CD8-positive, alpha-beta memory T cell (primary cell): ENCODE data around the gene LILRB1. TPM values are rescaled to one million over a fixed set of nuclear protein-coding genes. Genes with fewer than 3 reads are reported as not detected.

Experiments
- CTCF ChIA-PET: fragments of 350-600 bp; sonication (Branson Sonifier 250); formaldehyde crosslinking; loops from one replicate; lab custom pipeline; 2021; ENCODE audit warnings: antibody characterized with exemption; lab: Charles Lee
- POLR2A ChIA-PET: fragments of 350-600 bp; sonication (Branson Sonifier 250); formaldehyde crosslinking; loops from one replicate; lab custom pipeline; 2021; ENCODE audit warnings: antibody characterized with exemption; lab: Charles Lee
- DNase-seq, 5 donors: peaks; one replicate each; pipeline versions ENCODE4 v3.0.0 to v3.0.0-alpha.2; 2020 to 2022; ENCODE audit warnings: mixed read lengths in 1 of 5
- H3K27ac ChIP-seq: one replicate; pipeline ENCODE4 v1.7.0; 2013; ENCODE audit warnings: low read depth, mild to moderate bottlenecking, low read length, moderate library complexity
- H3K27me3 ChIP-seq: 2 replicates; pipeline ENCODE4 v1.7.0; 2013; ENCODE audit warnings: low read length, mild to moderate bottlenecking; ENCODE audit not compliant: insufficient read depth, poor library complexity, severe bottlenecking
- H3K36me3 ChIP-seq: 2 replicates; pipeline ENCODE4 v1.7.0; 2013; ENCODE audit warnings: mild to moderate bottlenecking, low read length, moderate library complexity; ENCODE audit not compliant: insufficient read depth
- H3K4me1 ChIP-seq: 2 replicates; pipeline ENCODE4 v1.7.0; 2013; ENCODE audit warnings: mild to moderate bottlenecking, low read length, moderate library complexity; ENCODE audit not compliant: insufficient read depth
- H3K4me3 ChIP-seq: 2 replicates; pipeline ENCODE4 v1.7.0; 2013; ENCODE audit warnings: mild to moderate bottlenecking, low read length
- H3K9me3 ChIP-seq: 2 replicates; pipeline ENCODE4 v1.7.0; 2013; ENCODE audit warnings: mild to moderate bottlenecking, low read length
- H3K27ac Mint-ChIP-seq, 8 donors: one replicate each; pipeline ENCODE4 v1.8.0; 2020 to 2021; ENCODE audit warnings: mixed read lengths in 8 of 8, mild to moderate bottlenecking in 6 of 8, inconsistent platforms in 3 of 8, moderate library complexity in 3 of 8
- H3K27me3 Mint-ChIP-seq, 2 donors: one replicate each; pipeline ENCODE4 v1.8.0; 2020 to 2021; ENCODE audit warnings: mixed read lengths in 2 of 2, mild to moderate bottlenecking in 1 of 2, moderate library complexity in 1 of 2
- H3K36me3 Mint-ChIP-seq, 3 donors: one replicate each; pipeline ENCODE4 v1.8.0; 2020 to 2021; ENCODE audit warnings: mixed read lengths in 3 of 3, inconsistent platforms in 1 of 3, mild to moderate bottlenecking in 1 of 3
- H3K4me1 Mint-ChIP-seq, 3 donors: one replicate each; pipeline ENCODE4 v1.8.0; 2020 to 2021; ENCODE audit warnings: mixed read lengths in 3 of 3, inconsistent platforms in 1 of 3, mild to moderate bottlenecking in 1 of 3
- H3K4me3 Mint-ChIP-seq, 7 donors: one replicate each; pipeline ENCODE4 v1.8.0; 2020 to 2021; ENCODE audit warnings: mixed read lengths in 7 of 7, mild to moderate bottlenecking in 6 of 7, moderate library complexity in 4 of 7, inconsistent platforms in 2 of 7
- H3K9me3 Mint-ChIP-seq, 5 donors: one replicate each; pipeline ENCODE4 v1.8.0; 2020 to 2022; ENCODE audit warnings: mixed read lengths in 5 of 5, mild to moderate bottlenecking in 3 of 5, moderate library complexity in 2 of 5, inconsistent platforms in 1 of 5
- polyA plus RNA-seq: library from polyadenylated mRNA; unstranded; fragments of 300-500 nt; fragmentation: Illumina TruSeq; gene quantifications from one replicate; pipeline ENCODE4 v1.2.3, GENCODE V29; 2021
- total RNA-seq, 2 experiments: library from RNA; stranded (reverse); gene quantifications; one replicate each; pipeline ENCODE4 v1.2.3, GENCODE V29; 2021

The LILRB1 gene
- total and polyA plus RNA-seq, 3 experiments from 2014 or later, result 1.0 to 3.9 (median 1.3) TPM

- POLR2A ChIA-PET, result no interaction called here
- no peaks in the 10 kb centered on the region for H3K4me1 Mint-ChIP-seq
- DNase-seq, result no peak
- no peak overlapping the region for H3K27ac Mint-ChIP-seq
- Histone ChIP-seq H3K4me1 (no peaks in the 10 kb centered on the region), H3K27ac (no peak overlapping the region), H3K9me3 (no peaks in the 10 kb centered on the region), H3K4me3 (no peak overlapping the region), H3K27me3 (no peaks in the 10 kb centered on the region), H3K36me3 (no peaks in the 10 kb centered on the region)
- CTCF ChIA-PET, result no interaction called here
- peaks cover 16 to 42% of the 10 kb centered on the region in 2 donors for H3K27me3 Mint-ChIP-seq
- peaks cover 0 to 5% (median under 1%) of the 10 kb centered on the region in 5 donors for H3K9me3 Mint-ChIP-seq
- H3K36me3 Mint-ChIP-seq, result no peaks in the 10 kb centered on the region
- H3K4me3 Mint-ChIP-seq, result no peak overlapping the region
These were observed 30.7 kb downstream of the LILRB1 start for GRCh38 chr19:54660964-54661363.

- Mint-ChIP-seq H3K4me3 (no peak overlapping the region), H3K9me3 (peaks cover 0 to 6% (median 3%) of the 10 kb centered on the region in 5 donors), H3K36me3 (no peaks in the 10 kb centered on the region), H3K27me3 (peaks cover 16 to 38% of the 10 kb centered on the region in 2 donors), H3K27ac (no peak overlapping the region), H3K4me1 (no peaks in the 10 kb centered on the region)
- Histone ChIP-seq H3K4me3 (no peak overlapping the region), H3K4me1 (no peaks in the 10 kb centered on the region), H3K27me3 (no peaks in the 10 kb centered on the region), H3K9me3 (no peaks in the 10 kb centered on the region), H3K36me3 (no peaks in the 10 kb centered on the region), H3K27ac (no peak overlapping the region)
- DNase-seq, result no peak
- ChIA-PET CTCF (no interaction called here), POLR2A (no interaction called here)
These were observed 31.7 kb downstream of the LILRB1 start for GRCh38 chr19:54661846-54662481.

- POLR2A ChIA-PET, result no interaction called here
- no peaks in the 10 kb centered on the region for H3K4me1 Mint-ChIP-seq
- CTCF ChIA-PET, result no interaction called here
- no peaks in the 10 kb centered on the region for H3K4me1 ChIP-seq
- H3K36me3 Mint-ChIP-seq, result no peaks in the 10 kb centered on the region
- peaks cover 14 to 38% of the 10 kb centered on the region in 2 donors for H3K27me3 Mint-ChIP-seq
- H3K9me3 ChIP-seq, result no peaks in the 10 kb centered on the region
- peaks cover 0 to 9% (median 3%) of the 10 kb centered on the region in 5 donors for H3K9me3 Mint-ChIP-seq
- no peaks in the 10 kb centered on the region for H3K36me3 ChIP-seq
- DNase-seq, result no peak
- no peak within 1 kb of the TSS for H3K4me3 Mint-ChIP-seq
- no peaks in the 10 kb centered on the region for H3K27me3 ChIP-seq
- H3K27ac Mint-ChIP-seq, result no peak within 1 kb of the TSS
- no peak within 1 kb of the TSS for H3K27ac ChIP-seq
- no peak within 1 kb of the TSS for H3K4me3 ChIP-seq
These were observed 32.4 kb downstream of the LILRB1 start, which contains the start of gene LILRB4 for GRCh38 chr19:54662730-54663129. Gene LILRB4, plus strand, starts transcription at chr19:54662985. Its CDS starts 49 bp downstream, at chr19:54663034.

- peaks cover 1 to 21% of the 10 kb centered on the region in 2 donors for H3K27me3 Mint-ChIP-seq
- Histone ChIP-seq H3K36me3 (no peaks in the 10 kb centered on the region), H3K9me3 (peaks cover 6% of the 10 kb centered on the region), H3K27ac (no peak overlapping the region), H3K4me3 (no peak overlapping the region), H3K4me1 (no peaks in the 10 kb centered on the region), H3K27me3 (no peaks in the 10 kb centered on the region)
- CTCF ChIA-PET, result no interaction called here
- H3K9me3 Mint-ChIP-seq, result peaks cover 9 to 31% (median 16%) of the 10 kb centered on the region in 5 donors
- no peak for DNase-seq
- no peak overlapping the region for H3K27ac Mint-ChIP-seq
- H3K36me3 Mint-ChIP-seq, result peaks cover 0 to 1% (median 0%) of the 10 kb centered on the region in 3 donors
- POLR2A ChIA-PET, result no interaction called here
- H3K4me3 Mint-ChIP-seq, result no peak overlapping the region
- H3K4me1 Mint-ChIP-seq, result no peaks in the 10 kb centered on the region
These were observed 35.2 kb downstream of the LILRB1 start for GRCh38 chr19:54665530-54665929.

- peaks cover 0 to 1% (median 0%) of the 10 kb centered on the region in 3 donors for H3K36me3 Mint-ChIP-seq
- POLR2A ChIA-PET, result no interaction called here
- CTCF ChIA-PET, result no interaction called here
These were observed 36.9 kb downstream of the LILRB1 start for GRCh38 chr19:54667217-54667616.

GRCh38 chr19:54668353-54668752 is 38.1 kb downstream of the LILRB1 start:
- ChIA-PET POLR2A (no interaction called here), CTCF (no interaction called here)
- Histone ChIP-seq H3K27me3 (no peaks in the 10 kb centered on the region), H3K36me3 (no peaks in the 10 kb centered on the region), H3K4me1 (no peaks in the 10 kb centered on the region), H3K9me3 (peaks cover 6% of the 10 kb centered on the region), H3K4me3 (no peak overlapping the region), H3K27ac (no peak overlapping the region)
- Mint-ChIP-seq H3K27me3 (peaks cover 2 to 20% of the 10 kb centered on the region in 2 donors), H3K27ac (no peak overlapping the region), H3K4me1 (no peaks in the 10 kb centered on the region), H3K4me3 (no peak overlapping the region), H3K9me3 (peaks cover 6 to 31% (median 16%) of the 10 kb centered on the region in 5 donors), H3K36me3 (peaks cover 0 to 1% (median 0%) of the 10 kb centered on the region in 3 donors)
- no peak for DNase-seq

More at GRCh38 chr19:54667217-54667616, 36.9 kb downstream of the LILRB1 start:
- peaks cover 6% of the 10 kb centered on the region for H3K9me3 ChIP-seq
- no peaks in the 10 kb centered on the region for H3K36me3 ChIP-seq
- H3K27me3 Mint-ChIP-seq, result peaks cover 0 to 24% of the 10 kb centered on the region in 2 donors
- no peak overlapping the region for H3K4me3 ChIP-seq
- no peak overlapping the region for H3K27ac ChIP-seq
- no peak overlapping the region for H3K27ac Mint-ChIP-seq
- peaks cover 7 to 31% (median 16%) of the 10 kb centered on the region in 5 donors for H3K9me3 Mint-ChIP-seq
- no peak overlapping the region for H3K4me3 Mint-ChIP-seq
- H3K4me1 ChIP-seq, result no peaks in the 10 kb centered on the region
- no peaks in the 10 kb centered on the region for H3K27me3 ChIP-seq
- no peaks in the 10 kb centered on the region for H3K4me1 Mint-ChIP-seq
- DNase-seq, result no peak

GRCh38 chr19:54670576-54671357 is 40.5 kb downstream of the LILRB1 start:
- Mint-ChIP-seq H3K9me3 (peaks cover 6 to 31% (median 16%) of the 10 kb centered on the region in 5 donors), H3K27ac (no peak overlapping the region), H3K36me3 (peaks cover 0 to 1% (median 0%) of the 10 kb centered on the region in 3 donors), H3K4me3 (no peak overlapping the region), H3K27me3 (peaks cover 8 to 20% of the 10 kb centered on the region in 2 donors), H3K4me1 (no peaks in the 10 kb centered on the region)
- Histone ChIP-seq H3K9me3 (peaks cover 6% of the 10 kb centered on the region), H3K36me3 (no peaks in the 10 kb centered on the region), H3K27me3 (no peaks in the 10 kb centered on the region), H3K4me3 (no peak overlapping the region), H3K27ac (no peak overlapping the region), H3K4me1 (no peaks in the 10 kb centered on the region)
- POLR2A ChIA-PET, result no interaction called here
- no peak for DNase-seq
- CTCF ChIA-PET, result no interaction called here

GRCh38 chr19:54673222-54673621 is 42.9 kb downstream of the LILRB1 start:
- Histone ChIP-seq H3K27ac (no peak overlapping the region), H3K9me3 (peaks cover 6% of the 10 kb centered on the region), H3K27me3 (no peaks in the 10 kb centered on the region), H3K4me3 (no peak overlapping the region), H3K36me3 (no peaks in the 10 kb centered on the region), H3K4me1 (no peaks in the 10 kb centered on the region)
- no peak for DNase-seq
- H3K36me3 Mint-ChIP-seq, result peaks cover 0 to 1% (median 0%) of the 10 kb centered on the region in 3 donors
- CTCF ChIA-PET, result interaction anchor here (1.2 to 1.5 kb wide), 3 partner anchors 9 to 34 kb away, joined by 3 to 5 read pairs (median 4); no protein-coding TSS in a partner anchor
- H3K4me1 Mint-ChIP-seq, result no peaks in the 10 kb centered on the region
- no peak overlapping the region for H3K4me3 Mint-ChIP-seq
- H3K27me3 Mint-ChIP-seq, result peaks cover 9 to 23% of the 10 kb centered on the region in 2 donors
- H3K9me3 Mint-ChIP-seq, result peaks cover 2 to 17% (median 8%) of the 10 kb centered on the region in 5 donors
- no peak overlapping the region for H3K27ac Mint-ChIP-seq
- POLR2A ChIA-PET, result no interaction called here
